HUDEP-2 (cell line): ENCODE measurements around the gene TSPOAP1.

Source experiments
- DNase-seq, 76 experiments: peaks; one replicate each; lab custom pipeline; 2025; ENCODE audit not compliant: unreplicated experiment in 76 of 76; lab: John Stamatoyannopoulos, UW

TSPOAP1 gene

DNA sequence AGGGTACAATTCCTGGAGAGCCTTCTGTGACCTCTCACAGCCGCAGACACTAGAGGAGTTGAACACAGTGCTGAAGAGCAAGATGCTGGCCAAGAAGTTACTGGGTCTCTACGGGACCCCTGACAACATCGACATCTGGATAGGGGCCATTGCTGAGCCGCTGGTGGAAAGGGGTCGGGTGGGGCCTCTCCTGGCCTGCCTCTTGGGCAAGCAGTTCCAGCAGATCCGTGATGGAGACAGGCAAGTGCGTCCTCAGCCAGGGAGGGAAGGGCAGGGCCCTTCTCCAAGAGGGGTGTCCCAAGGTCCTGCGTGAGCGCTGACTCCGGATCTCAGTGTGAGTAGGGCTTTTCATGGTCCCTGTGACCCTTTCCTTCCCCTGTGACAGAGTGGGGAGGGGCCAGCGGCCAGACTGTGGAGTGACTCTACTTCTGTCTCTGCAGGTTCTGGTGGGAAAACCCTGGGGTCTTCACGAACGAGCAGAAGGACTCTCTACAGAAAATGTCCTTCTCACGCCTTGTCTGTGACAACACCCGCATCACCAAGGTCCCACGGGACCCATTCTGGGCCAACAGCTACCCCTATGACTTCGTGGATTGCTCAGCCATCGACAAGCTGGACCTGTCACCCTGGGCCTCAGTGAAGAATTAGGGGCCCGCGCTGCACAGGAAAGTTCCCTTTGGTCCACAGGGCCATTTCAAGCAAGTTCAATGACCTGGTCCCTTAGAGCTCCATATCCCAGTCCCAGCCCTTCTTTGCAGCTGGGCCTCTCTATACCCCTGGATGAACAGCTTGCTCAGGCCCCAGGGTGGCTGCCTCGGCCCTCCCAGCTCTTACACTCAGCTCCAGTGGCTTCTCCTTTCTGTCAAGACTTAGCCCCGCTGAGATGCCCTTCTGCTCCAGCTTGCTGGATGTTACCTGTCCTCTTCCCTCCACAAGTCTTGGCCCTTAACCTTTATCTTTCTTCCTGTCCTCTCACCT, 61.0 kb downstream of the TSPOAP1 start:
- DNase-seq, result no peak

DNA sequence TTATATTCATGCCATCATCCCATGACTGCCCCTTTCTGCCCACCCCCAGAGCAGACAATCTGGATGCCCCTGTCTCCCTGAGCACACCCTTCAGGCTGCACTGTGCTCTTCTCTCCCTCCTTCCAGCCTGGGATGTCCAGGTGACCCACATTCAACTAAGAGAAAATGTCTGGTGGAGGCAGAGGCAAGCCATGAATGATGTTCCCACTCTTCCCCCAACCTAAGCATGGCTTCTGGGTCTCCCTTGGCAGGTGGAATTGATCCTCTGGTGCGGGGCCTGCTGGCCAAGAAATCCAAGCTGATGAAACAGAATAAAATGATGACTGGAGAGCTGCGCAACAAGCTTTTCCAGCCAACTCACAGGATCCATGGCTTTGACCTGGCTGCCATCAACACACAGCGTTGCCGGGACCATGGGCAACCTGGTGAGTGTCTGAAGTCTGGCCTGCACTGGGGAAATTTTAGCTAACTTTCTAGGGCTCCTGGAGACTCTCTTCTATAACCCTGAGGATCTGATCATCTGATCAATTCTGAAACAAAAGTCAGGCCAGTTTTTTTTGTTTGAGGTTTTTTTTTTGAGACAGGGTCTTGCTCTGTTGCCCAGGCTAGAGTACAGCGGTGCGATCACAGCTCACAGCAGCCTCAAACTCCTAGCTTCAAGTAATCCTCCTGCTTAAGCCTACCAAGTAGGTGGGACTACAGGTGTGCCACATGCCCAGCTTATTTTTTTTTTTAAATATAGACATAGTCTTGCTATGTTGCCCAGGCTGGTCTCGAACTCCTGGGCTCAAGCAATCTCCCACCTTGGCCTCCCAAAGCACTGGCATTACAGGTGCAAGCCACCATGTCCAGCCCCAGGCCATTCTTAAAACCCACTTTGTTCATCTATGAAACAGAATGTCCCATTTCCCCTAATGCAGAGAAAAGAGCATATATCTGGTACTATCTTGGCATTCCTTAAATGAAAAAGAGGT, 62.4 kb downstream of the TSPOAP1 start:
- no peak for DNase-seq

DNA sequence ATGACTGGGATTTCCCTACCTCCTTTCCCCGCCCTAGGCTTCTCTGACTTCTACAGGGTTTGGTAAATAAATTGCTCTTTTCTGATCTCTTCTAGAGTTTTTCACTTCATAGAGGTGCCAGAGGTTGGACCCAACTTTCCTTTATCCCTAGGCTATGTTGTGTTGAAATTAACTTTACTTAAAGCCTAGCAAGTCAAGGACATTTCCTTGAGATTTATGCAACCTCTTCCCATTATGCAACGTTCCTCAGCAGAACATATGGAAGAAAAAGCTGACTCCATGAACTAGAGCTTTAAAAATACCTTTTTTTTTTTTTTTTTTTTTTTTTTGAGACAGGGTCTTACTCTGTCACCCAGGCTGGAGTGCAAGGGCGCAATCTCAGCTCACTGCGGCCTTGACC, 63.3 kb downstream of the TSPOAP1 start:
- no peak for DNase-seq

DNA sequence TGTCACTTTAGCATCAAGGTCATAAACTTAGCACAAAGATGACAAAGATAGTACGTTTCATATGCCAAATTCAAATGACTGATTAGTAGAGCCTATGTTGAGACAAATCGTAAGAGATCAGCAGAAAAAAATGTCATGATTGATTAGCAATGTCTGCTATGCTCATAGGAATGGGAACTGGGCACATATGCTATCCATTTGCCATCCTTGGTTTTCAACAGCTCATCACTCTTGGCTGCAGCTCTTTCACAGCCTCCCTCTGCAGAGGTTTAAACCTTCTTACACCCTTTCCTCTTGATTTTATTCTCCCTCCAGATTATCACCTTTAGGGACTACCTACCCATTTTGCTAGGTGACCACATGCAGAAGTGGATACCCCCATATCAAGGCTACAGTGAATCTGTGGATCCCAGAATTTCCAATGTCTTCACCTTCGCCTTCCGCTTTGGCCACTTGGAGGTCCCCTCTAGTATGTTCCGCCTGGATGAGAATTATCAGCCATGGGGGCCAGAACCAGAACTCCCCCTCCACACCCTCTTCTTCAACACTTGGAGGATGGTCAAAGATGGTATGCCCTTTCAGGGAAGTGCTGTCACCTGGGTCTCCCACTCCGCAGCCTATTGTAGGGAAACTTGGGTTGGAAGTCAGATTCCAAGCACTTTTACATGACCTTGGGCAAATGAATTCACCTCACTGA, 64.0 kb downstream of the TSPOAP1 start:
- DNase-seq, result no peak

DNA sequence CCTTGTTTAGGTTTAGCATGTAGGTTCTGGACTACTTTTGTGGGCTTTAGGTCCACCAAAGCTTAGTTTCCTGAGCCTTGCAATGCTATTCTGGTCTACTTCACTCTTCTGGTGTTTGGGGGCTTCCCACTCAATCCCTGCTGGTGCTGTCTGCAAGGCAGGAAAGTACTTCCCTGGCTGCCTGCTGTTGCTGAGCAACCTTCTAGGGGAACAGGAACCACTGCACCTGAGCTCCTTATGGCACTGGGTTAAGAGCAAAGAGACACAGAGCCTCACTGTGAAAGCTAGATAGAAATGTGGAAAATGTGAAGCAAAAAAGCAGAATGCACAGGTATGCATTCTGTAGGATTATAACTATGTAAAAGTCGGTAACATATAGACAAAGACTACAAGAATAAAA, 64.8 kb downstream of the TSPOAP1 start:
- DNase-seq, result no peak

DNA sequence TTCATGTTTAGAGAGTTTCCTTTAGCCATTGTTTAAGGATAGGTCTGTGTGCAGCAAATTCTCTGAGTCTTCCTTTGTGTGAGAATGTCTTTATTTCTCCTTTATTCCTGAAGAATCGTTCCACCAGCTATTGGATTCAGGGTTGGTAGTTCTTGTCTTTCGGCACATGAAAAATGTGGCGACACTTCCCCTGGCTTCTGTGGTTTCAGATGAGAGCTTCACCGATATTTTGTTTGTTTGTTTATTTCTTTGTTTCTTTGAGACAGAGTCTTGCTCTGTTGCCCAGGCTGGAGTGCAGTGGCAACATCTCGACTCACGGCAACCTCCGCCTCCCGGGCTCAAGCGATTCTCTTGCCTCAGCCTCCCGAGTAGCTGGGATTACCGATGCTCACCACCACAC, 66.4 kb downstream of the TSPOAP1 start:
- DNase-seq, result no peak

DNA sequence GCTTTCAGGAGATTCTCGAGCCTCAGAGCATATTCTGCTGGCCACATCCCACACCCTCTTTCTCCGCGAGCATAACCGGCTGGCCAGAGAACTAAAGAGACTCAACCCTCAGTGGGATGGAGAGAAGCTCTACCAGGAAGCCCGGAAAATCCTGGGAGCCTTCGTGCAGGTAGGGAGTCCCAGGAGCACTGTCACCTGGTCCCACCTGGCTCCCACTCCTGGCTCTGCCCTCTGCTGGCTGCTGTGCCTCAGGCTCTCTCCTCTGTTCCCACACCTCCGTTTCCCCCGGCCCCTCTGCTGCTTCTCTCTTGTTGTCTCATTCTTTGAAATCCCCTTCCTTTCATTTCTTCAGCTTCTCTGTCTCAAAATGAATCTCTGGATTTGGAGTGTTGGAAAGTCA, 73.8 kb downstream of the TSPOAP1 start:
- no peak for DNase-seq

DNA sequence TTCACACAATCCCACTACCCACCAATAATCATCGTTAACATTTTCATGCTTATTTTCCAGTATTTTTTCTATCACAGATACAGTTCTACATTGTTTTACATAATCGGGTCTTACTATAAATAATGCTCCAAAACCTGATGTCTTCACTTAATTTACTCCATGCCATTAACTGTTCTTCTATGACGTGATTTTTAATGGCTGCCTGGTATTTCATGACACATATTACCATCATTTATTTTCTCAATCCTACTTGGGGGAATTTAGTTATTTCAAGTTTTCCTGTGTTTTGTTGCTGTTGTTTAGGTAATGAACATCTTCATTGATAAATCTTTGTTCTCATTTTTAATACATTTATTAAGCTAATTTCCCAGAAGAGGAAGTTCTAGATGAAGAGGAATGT, 75.5 kb downstream of the TSPOAP1 start:
- DNase-seq, result no peak

DNA sequence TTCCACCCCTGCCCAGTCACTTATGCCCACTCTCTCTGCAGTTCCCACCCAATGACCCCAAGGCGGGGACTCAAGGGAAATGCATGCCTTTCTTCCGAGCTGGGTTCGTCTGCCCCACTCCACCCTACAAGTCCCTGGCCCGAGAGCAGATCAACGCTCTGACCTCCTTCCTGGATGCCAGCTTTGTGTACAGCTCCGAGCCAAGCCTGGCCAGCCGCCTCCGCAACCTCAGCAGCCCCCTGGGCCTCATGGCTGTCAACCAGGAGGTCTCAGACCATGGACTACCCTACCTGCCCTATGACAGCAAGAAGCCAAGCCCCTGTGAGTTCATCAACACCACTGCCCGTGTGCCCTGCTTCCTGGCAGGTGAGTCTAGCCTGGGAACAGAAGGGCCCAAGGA, 76.5 kb downstream of the TSPOAP1 start:
- no peak for DNase-seq
